Fibroblast of lung (primary cell): Measurements from ENCODE around the gene CTRB1.

Source experiments
- EZH2 ChIP-seq: IDR thresholded peaks from 2 replicates; pipeline ENCODE4 v1.5.1; 2012; ENCODE audit warnings: low read length, control low read depth, mild to moderate bottlenecking; ENCODE audit errors: missing control alignments
- TF ChIP-seq, protein P1 (sequence below), 2 donors: IDR thresholded peaks in 1 of 2; conservative IDR thresholded peaks in 1 of 2; 1 replicate in 1 of 2; 2 replicates in 1 of 2; pipeline ENCODE4 v1.5.1; 2011 to 2012; ENCODE audit warnings: low read length in 2 of 2, control low read depth in 1 of 2, inconsistent platforms in 1 of 2, low read depth in 1 of 2, mild to moderate bottlenecking in 1 of 2

DNA sequence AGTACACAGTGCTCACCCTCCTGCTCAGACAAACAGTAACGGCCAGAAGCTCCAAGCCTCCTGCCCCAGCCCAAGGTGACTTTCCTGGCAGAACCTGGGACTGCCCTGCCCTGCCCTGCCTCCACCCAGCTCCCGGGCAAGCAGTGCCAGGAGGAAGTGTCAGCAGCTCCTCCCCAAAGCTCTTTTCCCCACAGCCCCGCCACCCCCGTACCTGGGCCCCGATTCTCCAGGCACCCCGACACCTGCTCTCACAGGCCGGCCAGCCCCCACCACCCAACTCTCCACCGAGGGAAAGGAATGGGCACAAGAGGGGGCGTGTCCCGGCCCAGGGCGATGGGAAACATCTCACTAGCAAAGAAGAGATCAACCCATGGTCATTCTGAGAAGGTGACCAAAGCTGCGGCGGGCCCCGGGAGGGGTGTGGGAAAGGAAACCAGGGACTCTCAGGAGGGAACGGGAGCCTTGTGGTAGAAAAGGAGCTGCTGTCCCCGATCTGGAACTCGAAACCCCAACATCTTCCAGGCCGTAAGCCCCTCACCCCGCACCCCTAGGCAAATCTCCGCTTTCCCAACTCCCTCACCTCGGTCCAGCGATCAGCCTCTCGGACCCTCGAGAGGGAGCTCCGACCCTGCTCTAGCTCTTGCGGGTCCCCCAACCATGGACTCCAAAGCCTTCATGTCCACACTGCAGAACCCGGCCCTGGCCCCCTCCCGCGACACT lies 31.5 kb downstream of the CTRB1 start:
- TF ChIP-seq, protein P1, sequence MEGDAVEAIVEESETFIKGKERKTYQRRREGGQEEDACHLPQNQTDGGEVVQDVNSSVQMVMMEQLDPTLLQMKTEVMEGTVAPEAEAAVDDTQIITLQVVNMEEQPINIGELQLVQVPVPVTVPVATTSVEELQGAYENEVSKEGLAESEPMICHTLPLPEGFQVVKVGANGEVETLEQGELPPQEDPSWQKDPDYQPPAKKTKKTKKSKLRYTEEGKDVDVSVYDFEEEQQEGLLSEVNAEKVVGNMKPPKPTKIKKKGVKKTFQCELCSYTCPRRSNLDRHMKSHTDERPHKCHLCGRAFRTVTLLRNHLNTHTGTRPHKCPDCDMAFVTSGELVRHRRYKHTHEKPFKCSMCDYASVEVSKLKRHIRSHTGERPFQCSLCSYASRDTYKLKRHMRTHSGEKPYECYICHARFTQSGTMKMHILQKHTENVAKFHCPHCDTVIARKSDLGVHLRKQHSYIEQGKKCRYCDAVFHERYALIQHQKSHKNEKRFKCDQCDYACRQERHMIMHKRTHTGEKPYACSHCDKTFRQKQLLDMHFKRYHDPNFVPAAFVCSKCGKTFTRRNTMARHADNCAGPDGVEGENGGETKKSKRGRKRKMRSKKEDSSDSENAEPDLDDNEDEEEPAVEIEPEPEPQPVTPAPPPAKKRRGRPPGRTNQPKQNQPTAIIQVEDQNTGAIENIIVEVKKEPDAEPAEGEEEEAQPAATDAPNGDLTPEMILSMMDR (conservative IDR thresholded peaks at IDR 0.05 in 1 of 2, IDR thresholded peaks at IDR 0.05 in 1 of 2; ENCODE audit: low read depth in 1 of 2, low read length in 2 of 2): no peak
- no peak for TF ChIP-seq EZH2
